Measurements from ENCODE around the gene BATF2. TPM values are rescaled to one million over a fixed set of nuclear protein-coding genes. Genes with fewer than 3 reads are reported as not detected.

The BATF2 gene
- total and polyA plus RNA-seq, 10 of the 15 experiments (the other 5 are each of a cell fraction or from before 2014, with no cell fraction given) = 0.18 to 1.1 (median 0.38) TPM; not detected in 1

GRCh38 chr11:65035579-65035978 is 38.8 kb upstream of the BATF2 start (continued):
- no peak for TF ChIP-seq NR2C2 (IDR thresholded peaks at IDR 0.05; ENCODE audit: borderline replicate concordance, control insufficient read depth, insufficient read length, low read depth)

- Histone ChIP-seq H3K4me3 (no peak overlapping the region), H3K79me2 (ENCODE audit: control insufficient read depth, insufficient read depth, low read length) (no peaks in the 10 kb centered on the region), H3K4me2 (ENCODE audit: control insufficient read depth, insufficient read depth) (no peak overlapping the region), H4K20me1 (ENCODE audit: control insufficient read depth, insufficient read depth) (no peaks in the 10 kb centered on the region), H3K9me3 (replicated peaks; ENCODE audit: control insufficient read depth, insufficient read depth, low read length) (no peaks in the 10 kb centered on the region), H3K27ac (ENCODE audit: control insufficient read depth, insufficient read depth) (no peak overlapping the region), H2AFZ (ENCODE audit: control insufficient read depth, low read depth, low read length) (no peak overlapping the region), H3K36me3 (ENCODE audit: control insufficient read depth in 2 of 2, insufficient read depth in 2 of 2, low read length in 1 of 2) (peaks cover 0 to 4% of the 10 kb centered on the region in 2 experiments; a peak in 1 of 4 replicates), H3K27me3 (replicated peaks in 1 of 2; ENCODE audit: control insufficient read depth in 2 of 2, insufficient read depth in 2 of 2, low read length in 1 of 2) (no peaks in the 10 kb centered on the region), H3K4me1 (ENCODE audit: control insufficient read depth, insufficient read depth, low read length) (peaks cover 6% of the 10 kb centered on the region), H3K9ac (ENCODE audit: control insufficient read depth, insufficient read depth, low read length) (no peak overlapping the region)
- DNase-seq (ENCODE audit: low read depth, low spot score) = no peak
- POLR2A ChIA-PET = no interaction called here
- TF ChIP-seq TCF7 (IDR thresholded peaks at IDR 0.05; ENCODE audit: borderline replicate concordance) (no peak), SIN3A (IDR thresholded peaks at IDR 0.05; ENCODE audit: low read depth, low read length) (no peak), CHD2 (IDR thresholded peaks at IDR 0.05; ENCODE audit: borderline replicate concordance, low read depth, low read length) (no peak), ZSCAN29 (IDR thresholded peaks at IDR 0.05) (no peak), RELB (IDR thresholded peaks at IDR 0.05; ENCODE audit: low read depth) (no peak), CREB1 (IDR thresholded peaks at IDR 0.05; ENCODE audit: low read depth) (no peak), NFYB (IDR thresholded peaks at IDR 0.05; ENCODE audit: insufficient read depth, low read depth, low read length) (no peak), PAX5 (IDR thresholded peaks at IDR 0.05; ENCODE audit: borderline replicate concordance, low read depth, low read length) (no peak), EGR1 (IDR thresholded peaks at IDR 0.05; ENCODE audit: borderline replicate concordance in 1 of 2, low read depth in 2 of 2, low read length in 2 of 2) (no peak), ATF7 (IDR thresholded peaks at IDR 0.05; ENCODE audit: low read depth) (no peak), MLLT1 (IDR thresholded peaks at IDR 0.05) (no peak)
- TF ChIP-seq, protein P1, sequence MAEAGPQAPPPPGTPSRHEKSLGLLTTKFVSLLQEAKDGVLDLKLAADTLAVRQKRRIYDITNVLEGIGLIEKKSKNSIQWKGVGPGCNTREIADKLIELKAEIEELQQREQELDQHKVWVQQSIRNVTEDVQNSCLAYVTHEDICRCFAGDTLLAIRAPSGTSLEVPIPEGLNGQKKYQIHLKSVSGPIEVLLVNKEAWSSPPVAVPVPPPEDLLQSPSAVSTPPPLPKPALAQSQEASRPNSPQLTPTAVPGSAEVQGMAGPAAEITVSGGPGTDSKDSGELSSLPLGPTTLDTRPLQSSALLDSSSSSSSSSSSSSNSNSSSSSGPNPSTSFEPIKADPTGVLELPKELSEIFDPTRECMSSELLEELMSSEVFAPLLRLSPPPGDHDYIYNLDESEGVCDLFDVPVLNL (IDR thresholded peaks at IDR 0.05; ENCODE audit: low read depth, low read length) = no peak
- TF ChIP-seq, protein P2, sequence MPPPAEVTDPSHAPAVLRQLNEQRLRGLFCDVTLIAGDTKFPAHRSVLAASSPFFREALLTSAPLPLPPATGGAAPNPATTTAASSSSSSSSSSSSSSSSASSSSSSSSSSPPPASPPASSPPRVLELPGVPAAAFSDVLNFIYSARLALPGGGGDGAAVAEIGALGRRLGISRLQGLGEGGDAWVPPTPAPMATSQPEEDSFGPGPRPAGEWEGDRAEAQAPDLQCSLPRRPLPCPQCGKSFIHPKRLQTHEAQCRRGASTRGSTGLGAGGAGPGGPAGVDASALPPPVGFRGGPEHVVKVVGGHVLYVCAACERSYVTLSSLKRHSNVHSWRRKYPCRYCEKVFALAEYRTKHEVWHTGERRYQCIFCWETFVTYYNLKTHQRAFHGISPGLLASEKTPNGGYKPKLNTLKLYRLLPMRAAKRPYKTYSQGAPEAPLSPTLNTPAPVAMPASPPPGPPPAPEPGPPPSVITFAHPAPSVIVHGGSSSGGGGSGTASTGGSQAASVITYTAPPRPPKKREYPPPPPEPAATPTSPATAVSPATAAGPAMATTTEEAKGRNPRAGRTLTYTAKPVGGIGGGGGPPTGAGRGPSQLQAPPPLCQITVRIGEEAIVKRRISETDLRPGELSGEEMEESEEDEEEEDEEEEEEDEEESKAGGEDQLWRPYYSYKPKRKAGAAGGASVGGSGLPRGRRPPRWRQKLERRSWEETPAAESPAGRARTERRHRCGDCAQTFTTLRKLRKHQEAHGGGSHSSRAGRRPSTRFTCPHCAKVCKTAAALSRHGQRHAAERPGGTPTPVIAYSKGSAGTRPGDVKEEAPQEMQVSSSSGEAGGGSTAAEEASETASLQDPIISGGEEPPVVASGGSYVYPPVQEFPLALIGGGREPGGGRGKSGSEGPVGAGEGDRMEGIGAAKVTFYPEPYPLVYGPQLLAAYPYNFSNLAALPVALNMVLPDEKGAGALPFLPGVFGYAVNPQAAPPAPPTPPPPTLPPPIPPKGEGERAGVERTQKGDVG (CRISPR knock-in tag; IDR thresholded peaks at IDR 0.05) = no peak
- RAD21 ChIA-PET (ENCODE audit: unreplicated experiment) = no interaction called here
- WGBS (ENCODE audit: insufficient coverage, insufficient replicate concordance, low lambda C conversion rate, missing lambda C conversion rate) = 94% methylated on average over 2 of the region's 2 CpGs
- CTCF ChIA-PET = interaction anchor here (0.9 kb wide), 1 partner anchor 65 kb away, joined by 3 read pairs; no protein-coding TSS in a partner anchor
- intact Hi-C loops (cut with micrococcal nuclease; ENCODE audit: unreplicated experiment) = no loop called here
- ATAC-seq = no peak
- BruUV-seq (replicated peaks) = no TSS peak
- in situ Hi-C loops (cut with MboI) = no loop called here
- SMC1A ChIA-PET (ENCODE audit: uncharacterized antibody, unreplicated experiment) = interaction anchor here (0.9 kb wide), 1 partner anchor 56 kb away, joined by 3 read pairs; no protein-coding TSS in a partner anchor
- no peak for FAIRE-seq
Observed at GRCh38 chr11:65034423-65034822, 37.7 kb upstream of the BATF2 start.
